ENCODE measurements around the gene ZNF609.

- TF ChIP-seq POLR2A (IDR thresholded peaks at IDR 0.05) = no peak
- TF ChIP-seq, protein P1, sequence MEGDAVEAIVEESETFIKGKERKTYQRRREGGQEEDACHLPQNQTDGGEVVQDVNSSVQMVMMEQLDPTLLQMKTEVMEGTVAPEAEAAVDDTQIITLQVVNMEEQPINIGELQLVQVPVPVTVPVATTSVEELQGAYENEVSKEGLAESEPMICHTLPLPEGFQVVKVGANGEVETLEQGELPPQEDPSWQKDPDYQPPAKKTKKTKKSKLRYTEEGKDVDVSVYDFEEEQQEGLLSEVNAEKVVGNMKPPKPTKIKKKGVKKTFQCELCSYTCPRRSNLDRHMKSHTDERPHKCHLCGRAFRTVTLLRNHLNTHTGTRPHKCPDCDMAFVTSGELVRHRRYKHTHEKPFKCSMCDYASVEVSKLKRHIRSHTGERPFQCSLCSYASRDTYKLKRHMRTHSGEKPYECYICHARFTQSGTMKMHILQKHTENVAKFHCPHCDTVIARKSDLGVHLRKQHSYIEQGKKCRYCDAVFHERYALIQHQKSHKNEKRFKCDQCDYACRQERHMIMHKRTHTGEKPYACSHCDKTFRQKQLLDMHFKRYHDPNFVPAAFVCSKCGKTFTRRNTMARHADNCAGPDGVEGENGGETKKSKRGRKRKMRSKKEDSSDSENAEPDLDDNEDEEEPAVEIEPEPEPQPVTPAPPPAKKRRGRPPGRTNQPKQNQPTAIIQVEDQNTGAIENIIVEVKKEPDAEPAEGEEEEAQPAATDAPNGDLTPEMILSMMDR (IDR thresholded peaks at IDR 0.05) = no peak
Measured at GRCh38 chr15:64501396-64501715, 41.0 kb downstream of the ZNF609 start.
